Neural progenitor cell (in vitro differentiated cells): ENCODE measurements around the gene AP2A1. TPM values are rescaled to one million over a fixed set of nuclear protein-coding genes. Genes with fewer than 3 reads are reported as not detected.
A peak's percentile ranks its signal among the peaks of the same experiment; 100 is the strongest.

Source experiments
- DNase-seq: peaks from one replicate; pipeline ENCODE4 v3.0.0-alpha.2; 2016; ENCODE audit warnings: low spot score
- H2AFZ ChIP-seq: fragments of 200-600 bp; sonication (generic); replicated peaks from 2 replicates; pipeline ENCODE4 v1.6.1; 2016; ENCODE audit warnings: antibody characterized with exemption
- H3F3A ChIP-seq: fragments of 200-600 bp; sonication (generic); 2 replicates; pipeline ENCODE4 v1.6.1; 2016; ENCODE audit warnings: antibody characterized with exemption, low read depth
- H3K27ac ChIP-seq: fragments of 200-600 bp; sonication (generic); 2 replicates; pipeline ENCODE4 v1.5.1; 2016; ENCODE audit warnings: mild to moderate bottlenecking
- H3K27me3 ChIP-seq: fragments of 200-600 bp; sonication (generic); 2 replicates; pipeline ENCODE4 v1.6.1; 2016; ENCODE audit warnings: mild to moderate bottlenecking, moderate library complexity
- H3K36me3 ChIP-seq: fragments of 200-600 bp; sonication (generic); 2 replicates; pipeline ENCODE4 v1.5.1; 2016
- H3K4me1 ChIP-seq: fragments of 200-600 bp; sonication (generic); 2 replicates; pipeline ENCODE4 v1.6.1; 2016; ENCODE audit warnings: mixed run types
- H3K4me2 ChIP-seq: fragments of 200-600 bp; sonication (generic); 2 replicates; pipeline ENCODE4 v1.6.1; 2016
- H3K4me3 ChIP-seq: fragments of 200-600 bp; sonication (generic); 2 replicates; pipeline ENCODE4 v1.5.1; 2016
- H3K79me2 ChIP-seq: fragments of 200-600 bp; sonication (generic); 2 replicates; pipeline ENCODE4 v1.6.1; 2016; ENCODE audit warnings: low read depth
- H3K9ac ChIP-seq: fragments of 200-600 bp; sonication (generic); 2 replicates; pipeline ENCODE4 v1.6.1; 2016
- H3K9me3 ChIP-seq: fragments of 200-600 bp; sonication (generic); 2 replicates; pipeline ENCODE4 v1.5.1; 2016; ENCODE audit warnings: low read depth
- H4K20me1 ChIP-seq: fragments of 200-600 bp; sonication (generic); 2 replicates; pipeline ENCODE4 v1.6.1; 2016; ENCODE audit warnings: low read depth
- H3K27ac Mint-ChIP-seq: 3 replicates; pipeline ENCODE4 v1.8.0; 2021; ENCODE audit warnings: mixed read lengths
- H3K27me3 Mint-ChIP-seq: 2 replicates; pipeline ENCODE4 v1.8.0; 2022; ENCODE audit warnings: low read depth, mild to moderate bottlenecking, inconsistent platforms, moderate library complexity, mixed read lengths; ENCODE audit not compliant: insufficient read depth
- H3K36me3 Mint-ChIP-seq: 3 replicates; pipeline ENCODE4 v1.8.0; 2021; ENCODE audit warnings: mixed read lengths
- H3K4me1 Mint-ChIP-seq: 3 replicates; pipeline ENCODE4 v1.8.0; 2021; ENCODE audit warnings: mixed read lengths
- H3K4me3 Mint-ChIP-seq: 3 replicates; pipeline ENCODE4 v1.8.0; 2021; ENCODE audit warnings: mild to moderate bottlenecking, moderate library complexity, mixed read lengths
- H3K9me3 Mint-ChIP-seq: 3 replicates; pipeline ENCODE4 v1.8.0; 2020; ENCODE audit warnings: mixed read lengths
- CTCF ChIP-seq: fragments of 200-600 bp; sonication (generic); IDR thresholded peaks from 2 replicates; pipeline ENCODE4 v1.5.1; 2017; ENCODE audit warnings: antibody characterized with exemption, mild to moderate bottlenecking
- EZH2 ChIP-seq: fragments of 200-600 bp; sonication (generic); IDR thresholded peaks from 2 replicates; pipeline ENCODE4 v1.6.1; 2017; ENCODE audit warnings: antibody characterized with exemption, mild to moderate bottlenecking, moderate library complexity
- EZH2phosphoT487 ChIP-seq: fragments of 200-600 bp; sonication (generic); IDR thresholded peaks from 2 replicates; pipeline ENCODE4 v1.6.1; 2017; ENCODE audit warnings: antibody characterized with exemption
- total RNA-seq: library from RNA; depleted of rRNA; stranded (reverse); fragments of >200 nt; gene quantifications from 2 replicates; pipeline ENCODE4 v1.2.3, GENCODE V29; 2015; ENCODE audit warnings: low replicate concordance

Gene AP2A1
- total RNA-seq, 1 donor from 2014 or later = 61.6 TPM

DNA sequence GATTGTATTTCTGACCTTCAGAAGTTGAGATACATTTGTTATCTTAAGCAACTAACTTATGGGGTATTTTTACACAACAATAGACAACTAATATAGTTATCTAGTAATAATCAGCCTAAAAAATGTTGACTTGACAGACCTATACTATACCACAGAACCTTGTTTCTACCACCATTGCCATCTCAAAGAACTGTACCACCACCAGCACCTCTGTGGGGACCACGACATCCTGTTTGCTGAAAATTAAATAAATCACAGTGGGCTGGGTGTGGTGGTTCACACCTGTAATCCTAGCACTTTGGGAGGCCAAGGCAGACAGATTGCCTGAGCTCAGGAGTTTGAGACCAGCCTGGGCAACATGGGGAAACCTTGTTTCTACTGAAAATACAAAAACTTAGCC lies 27.7 kb upstream of the AP2A1 start:
- Histone ChIP-seq H3K9me3 (no peaks in the 10 kb centered on the region), H2AFZ (no peak overlapping the region), H3K4me3 (no peak overlapping the region), H3K9ac (no peak overlapping the region), H3K36me3 (no peaks in the 10 kb centered on the region), H3F3A (no peaks in the 10 kb centered on the region), H3K79me2 (no peaks in the 10 kb centered on the region), H3K4me2 (no peak overlapping the region), H4K20me1 (no peaks in the 10 kb centered on the region), H3K27ac (no peak overlapping the region), H3K4me1 (no peaks in the 10 kb centered on the region), H3K27me3 (no peaks in the 10 kb centered on the region)
- no peak overlapping the region for H3K4me3 Mint-ChIP-seq
- H3K9me3 Mint-ChIP-seq = no peaks in the 10 kb centered on the region
- TF ChIP-seq CTCF (no peak), EZH2 (no peak), EZH2phosphoT487 (no peak)
- H3K36me3 Mint-ChIP-seq = no peaks in the 10 kb centered on the region
- no peaks in the 10 kb centered on the region for H3K4me1 Mint-ChIP-seq
- no peak overlapping the region for H3K27ac Mint-ChIP-seq
- H3K27me3 Mint-ChIP-seq = peaks cover 2% of the 10 kb centered on the region
- no peak for DNase-seq

DNA sequence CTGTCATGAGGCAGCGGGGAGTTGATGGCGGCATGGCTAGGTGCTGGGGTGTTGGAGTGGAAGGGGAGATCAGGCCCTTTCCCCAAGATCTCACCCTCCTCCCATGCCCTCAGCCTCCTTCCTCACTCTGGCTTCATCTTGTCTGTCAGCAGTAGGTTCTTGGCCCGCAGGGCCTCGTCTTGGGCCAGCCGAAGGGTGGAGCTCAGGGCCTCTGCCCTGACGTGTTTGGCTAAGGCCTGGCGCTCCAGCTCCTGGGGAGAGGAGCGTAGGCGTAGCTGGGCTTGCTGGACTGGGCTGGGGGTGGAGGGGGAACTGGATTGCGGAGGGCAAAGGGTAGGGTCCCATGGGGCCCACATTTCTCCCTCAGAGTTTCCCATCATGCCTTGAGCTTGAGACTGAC lies 26.9 kb upstream of the AP2A1 start:
- Mint-ChIP-seq H3K27me3 (peaks cover 3% of the 10 kb centered on the region), H3K4me3 (no peak overlapping the region), H3K9me3 (peaks cover 3% of the 10 kb centered on the region), H3K4me1 (no peaks in the 10 kb centered on the region), H3K36me3 (no peaks in the 10 kb centered on the region), H3K27ac (no peak overlapping the region)
- no peak overlapping the region for H2AFZ ChIP-seq
- no peaks in the 10 kb centered on the region for H3K9me3 ChIP-seq
- no peak for TF ChIP-seq EZH2phosphoT487
- H3K27me3 ChIP-seq = no peaks in the 10 kb centered on the region
- no peak overlapping the region for H3K4me3 ChIP-seq
- H3K9ac ChIP-seq = no peak overlapping the region
- H4K20me1 ChIP-seq = no peaks in the 10 kb centered on the region
- no peaks in the 10 kb centered on the region for H3K4me1 ChIP-seq
- DNase-seq = no peak
- no peaks in the 10 kb centered on the region for H3F3A ChIP-seq
- no peaks in the 10 kb centered on the region for H3K79me2 ChIP-seq
- no peaks in the 10 kb centered on the region for H3K36me3 ChIP-seq
- no peak overlapping the region for H3K4me2 ChIP-seq
- H3K27ac ChIP-seq = no peak overlapping the region

DNA sequence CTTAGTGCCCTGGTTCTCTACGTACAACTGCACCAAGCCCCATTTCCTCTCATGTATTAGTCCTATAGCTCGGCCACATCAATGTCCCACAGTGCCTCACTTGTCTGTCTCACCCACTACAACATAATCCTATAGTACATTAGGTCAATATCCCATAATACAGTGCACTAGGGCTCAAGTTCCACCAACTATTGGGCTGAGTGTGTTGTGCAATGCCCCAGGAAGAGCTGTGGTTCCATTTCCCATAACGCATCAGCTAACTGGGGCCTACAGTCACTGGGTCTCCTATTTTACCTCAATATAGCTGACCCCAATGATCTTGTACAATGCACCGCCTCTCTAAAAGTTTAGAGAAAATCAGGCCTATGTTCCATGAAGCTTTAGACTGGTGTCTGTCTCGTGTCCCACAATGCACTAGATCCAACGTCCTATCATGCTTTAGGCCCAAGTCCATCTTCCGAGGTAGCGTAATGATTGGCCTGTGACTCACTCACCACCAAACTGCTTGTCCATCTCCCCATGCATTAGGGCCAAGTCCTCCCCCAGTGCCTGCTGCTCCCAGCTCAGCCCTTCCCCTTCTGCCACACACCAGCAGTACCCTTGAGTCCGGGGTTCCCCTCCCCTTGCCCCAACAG lies 25.5 kb upstream of the AP2A1 start:
- Histone ChIP-seq H3K27ac (no peak overlapping the region), H3F3A (no peaks in the 10 kb centered on the region), H3K27me3 (no peaks in the 10 kb centered on the region), H3K79me2 (no peaks in the 10 kb centered on the region), H3K4me2 (no peak overlapping the region), H3K9me3 (no peaks in the 10 kb centered on the region), H3K36me3 (no peaks in the 10 kb centered on the region), H2AFZ (no peak overlapping the region), H3K9ac (no peak overlapping the region), H3K4me1 (no peaks in the 10 kb centered on the region), H3K4me3 (no peak overlapping the region), H4K20me1 (no peaks in the 10 kb centered on the region)
- DNase-seq = no peak
- H3K27me3 Mint-ChIP-seq = peaks cover 4% of the 10 kb centered on the region
- peaks cover 7% of the 10 kb centered on the region for H3K9me3 Mint-ChIP-seq
- H3K27ac Mint-ChIP-seq = peak overlapping the region; percentile 6
- no peaks in the 10 kb centered on the region for H3K36me3 Mint-ChIP-seq
- TF ChIP-seq EZH2 = no peak
- TF ChIP-seq CTCF = no peak
- no peak for TF ChIP-seq EZH2phosphoT487
- H3K4me1 Mint-ChIP-seq = no peaks in the 10 kb centered on the region
- no peak overlapping the region for H3K4me3 Mint-ChIP-seq

DNA sequence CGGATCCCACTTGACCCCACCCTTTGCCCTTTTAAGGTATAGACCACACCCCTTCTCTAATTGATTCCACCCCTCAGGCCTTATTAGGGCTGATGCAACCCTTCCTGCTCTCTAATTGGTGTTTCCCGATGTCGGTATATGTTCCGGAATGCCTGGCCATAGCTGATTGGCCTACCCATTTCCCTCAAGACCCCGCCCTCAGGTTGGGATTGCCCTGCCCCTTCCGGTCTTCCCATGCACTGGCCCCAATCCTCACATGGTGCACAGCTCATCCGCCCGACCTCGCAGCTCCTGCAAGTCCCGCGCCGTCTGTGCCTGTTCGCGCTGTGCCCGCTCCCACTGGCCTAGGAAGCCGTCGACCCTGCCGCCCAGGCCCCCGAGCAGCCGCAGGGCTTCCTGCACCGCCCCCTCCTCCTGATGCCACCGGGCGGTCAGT lies 21.8 kb upstream of the AP2A1 start:
- no peaks in the 10 kb centered on the region for H3K27me3 ChIP-seq
- H3K9me3 ChIP-seq = no peaks in the 10 kb centered on the region
- H3K9me3 Mint-ChIP-seq = peaks cover 12% of the 10 kb centered on the region
- no peak overlapping the region for H3K27ac ChIP-seq
- no peaks in the 10 kb centered on the region for H3F3A ChIP-seq
- no peak for TF ChIP-seq EZH2
- TF ChIP-seq CTCF = no peak
- TF ChIP-seq EZH2phosphoT487 = no peak
- H4K20me1 ChIP-seq = no peaks in the 10 kb centered on the region
- no peak for DNase-seq
- H3K36me3 Mint-ChIP-seq = no peaks in the 10 kb centered on the region
- H3K27me3 Mint-ChIP-seq = peaks cover 7% of the 10 kb centered on the region
- no peaks in the 10 kb centered on the region for H3K4me1 ChIP-seq
- H3K27ac Mint-ChIP-seq = no peak overlapping the region
- peak overlapping the region; percentile 8 for H3K4me3 Mint-ChIP-seq
- H3K36me3 ChIP-seq = no peaks in the 10 kb centered on the region
- H2AFZ ChIP-seq = no peak overlapping the region
- no peaks in the 10 kb centered on the region for H3K79me2 ChIP-seq
- no peaks in the 10 kb centered on the region for H3K4me1 Mint-ChIP-seq
- no peak overlapping the region for H3K4me3 ChIP-seq
- H3K9ac ChIP-seq = no peak overlapping the region
- no peak overlapping the region for H3K4me2 ChIP-seq
